ENCODE data around the gene OTUB1. TPM values are rescaled to one million over a fixed set of nuclear protein-coding genes. Genes with fewer than 3 reads are reported as not detected.

Gene OTUB1
- total RNA-seq, 1 experiment from 2014 or later: 87.0 TPM

DNA sequence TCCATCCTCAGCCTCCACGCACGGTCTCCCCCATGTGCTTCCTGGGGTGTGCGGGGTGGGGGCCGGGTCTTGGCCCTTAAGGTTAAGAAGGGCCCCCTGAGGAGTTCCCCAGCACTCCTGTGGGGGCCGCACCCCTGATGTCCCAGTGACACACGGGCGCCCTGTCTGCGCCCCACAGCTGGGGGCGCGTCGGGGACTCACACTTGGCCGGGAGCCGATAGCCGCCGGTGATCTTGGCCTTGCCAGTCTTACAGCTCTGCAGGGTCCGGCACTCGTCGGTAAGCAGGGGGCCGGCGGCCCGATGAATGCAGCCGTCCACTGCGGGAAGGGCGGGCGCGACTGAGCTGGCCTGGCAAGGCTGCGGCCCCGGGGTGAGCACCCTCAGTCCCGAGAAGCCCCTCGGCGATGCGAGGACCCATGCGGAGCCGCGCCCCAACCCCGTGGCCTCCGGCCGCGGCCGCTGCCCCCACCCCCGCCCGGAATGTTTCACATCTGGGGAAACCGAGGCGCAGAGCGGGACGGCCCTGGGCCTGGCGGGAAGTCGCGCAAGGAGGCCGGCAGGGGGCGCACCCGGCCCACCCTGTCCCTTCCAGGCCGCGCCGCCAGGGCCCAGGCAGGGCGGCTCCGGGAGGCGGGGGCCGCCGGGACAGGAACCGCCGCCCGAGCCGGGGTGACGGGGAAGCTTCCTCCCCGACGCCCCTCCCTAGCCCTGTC, 13.9 kb downstream of the OTUB1 start:
- no peaks in the 10 kb centered on the region for H3K9me3 ChIP-seq (ENCODE audit: control insufficient read depth in 1 of 2, insufficient read depth in 1 of 2, low read depth in 1 of 2, low read length in 2 of 2)
- POLR2A ChIA-PET: no interaction called here
- TF ChIP-seq CTCF (IDR thresholded peaks at IDR 0.05 in 2 of 3, conservative IDR thresholded peaks at IDR 0.05 in 1 of 3; ENCODE audit: borderline replicate concordance in 1 of 3, insufficient read depth in 1 of 3, low read depth in 2 of 3, low read length in 2 of 3) (no peak), JUND (IDR thresholded peaks at IDR 0.05) (no peak), EZH2 (IDR thresholded peaks at IDR 0.05) (no peak), ZFX (IDR thresholded peaks at IDR 0.05) (0 out of 2 replicates have a peak, but pooled peaks have one; percentile 24), EZH2phosphoT487 (IDR thresholded peaks at IDR 0.05; ENCODE audit: borderline replicate concordance) (no peak)
- H3K36me3 ChIP-seq (ENCODE audit: control insufficient read depth in 1 of 2, insufficient read depth in 2 of 2, low read length in 2 of 2): peaks cover 5 to 21% of the 10 kb centered on the region in 2 experiments; a peak in 3 of 4 replicates
- DNase-seq (ENCODE audit: low read depth, low spot score) (no peak), ATAC-seq (no peak)
- no peaks in the 10 kb centered on the region for H3K27me3 ChIP-seq (ENCODE audit: insufficient read depth, low read length)
- RAD21 ChIA-PET (ENCODE audit: low non-redundant PET in 1 of 2, low total read pairs in 2 of 2, uncharacterized antibody in 2 of 2, unreplicated experiment in 2 of 2): no interaction called here
- no peaks in the 10 kb centered on the region for H3K9me2 ChIP-seq (ENCODE audit: insufficient read depth)
- H2AFZ ChIP-seq (ENCODE audit: low read depth, low read length, poor library complexity, severe bottlenecking): no peak overlapping the region
- no peak overlapping the region for H3K4me3 ChIP-seq (replicated peaks in 1 of 2; ENCODE audit: low read depth in 1 of 2, low read length in 2 of 2)
- H4K20me1 ChIP-seq (ENCODE audit: insufficient read depth): no peaks in the 10 kb centered on the region
- intact Hi-C loops (cut with micrococcal nuclease): loop anchor here (10.0 kb wide), 1 partner anchor 145 kb away; no protein-coding TSS in a partner anchor
- peaks cover 0 to 5% of the 10 kb centered on the region in 2 experiments; a peak in 1 of 4 replicates for H3K4me1 ChIP-seq (ENCODE audit: control insufficient read depth in 1 of 2, insufficient read depth in 2 of 2, low read length in 2 of 2)
- no peak overlapping the region for H3K27ac ChIP-seq (ENCODE audit: low read depth, low read length)
- H3K9ac ChIP-seq (ENCODE audit: low read length): no peak overlapping the region
- no TSS peak for BruUV-seq (replicated peaks)
- no peak overlapping the region for H3K4me2 ChIP-seq (ENCODE audit: low read length)
- CTCF ChIA-PET: interaction anchor here (1.6 kb wide), 1 partner anchor 8 kb away, joined by 3 read pairs; no protein-coding TSS in a partner anchor
- H3K79me2 ChIP-seq (ENCODE audit: insufficient read depth, low read length): 0 out of 2 replicates have a peak, but pooled peaks cover 3% of the 10 kb centered on the region
